ENCODE measurements around the gene FRRS1L.

The FRRS1L gene

GRCh38 chr9:109176386-109176785, 9.3 kb upstream of the FRRS1L start:
- no peak for DNase-seq (ENCODE audit: low spot score)

- no peak for DNase-seq (ENCODE audit: low spot score)
Observed at GRCh38 chr9:109172935-109173334, 5.9 kb upstream of the FRRS1L start.

- no peak for DNase-seq (ENCODE audit: low spot score)
Observed at GRCh38 chr9:109171926-109172325, 4.9 kb upstream of the FRRS1L start.

- no peak for DNase-seq (ENCODE audit: low spot score)
Observed at GRCh38 chr9:109168170-109168569, 1.1 kb upstream of the FRRS1L start.

GRCh38 chr9:109167716-109168115, 667 bp upstream of the FRRS1L start:
- DNase-seq (ENCODE audit: low spot score): no peak

- no peak for DNase-seq (ENCODE audit: low spot score)
Observed at GRCh38 chr9:109166171-109166770, 778 bp downstream of the FRRS1L start.

GRCh38 chr9:109164042-109164441, 3.0 kb downstream of the FRRS1L start:
- no peak for DNase-seq (ENCODE audit: low spot score)

GRCh38 chr9:109163194-109163593, 3.9 kb downstream of the FRRS1L start:
- no peak for DNase-seq (ENCODE audit: low spot score)

- no peak for DNase-seq (ENCODE audit: low spot score)
Observed at GRCh38 chr9:109162677-109163076, 4.4 kb downstream of the FRRS1L start.

GRCh38 chr9:109161471-109161870, 5.6 kb downstream of the FRRS1L start:
- DNase-seq (ENCODE audit: low spot score): no peak

- DNase-seq (ENCODE audit: low spot score): no peak
Observed at GRCh38 chr9:109159583-109159982, 7.5 kb downstream of the FRRS1L start.

GRCh38 chr9:109158651-109159050, 8.4 kb downstream of the FRRS1L start:
- DNase-seq (ENCODE audit: low spot score): no peak

GRCh38 chr9:109156708-109157107, 10.3 kb downstream of the FRRS1L start:
- no peak for DNase-seq (ENCODE audit: low spot score)

GRCh38 chr9:109150925-109151545, 16.0 kb downstream of the FRRS1L start:
- DNase-seq (ENCODE audit: low spot score): no peak

GRCh38 chr9:109149722-109150121, 17.3 kb downstream of the FRRS1L start:
- DNase-seq (ENCODE audit: low spot score): no peak

GRCh38 chr9:109149089-109149488, 18.0 kb downstream of the FRRS1L start:
- no peak for DNase-seq (ENCODE audit: low spot score)

- DNase-seq (ENCODE audit: low spot score): no peak
Observed at GRCh38 chr9:109145051-109145450, 22.0 kb downstream of the FRRS1L start.

GRCh38 chr9:109143881-109144562, 23.0 kb downstream of the FRRS1L start:
- peak; percentile 69 for DNase-seq (ENCODE audit: low spot score)

- no peak for DNase-seq (ENCODE audit: low spot score)
Observed at GRCh38 chr9:109141375-109141774, 25.7 kb downstream of the FRRS1L start.

GRCh38 chr9:109139851-109140250, 27.2 kb downstream of the FRRS1L start:
- no peak for DNase-seq (ENCODE audit: low spot score)

- DNase-seq (ENCODE audit: low spot score): no peak
Observed at GRCh38 chr9:109138421-109138820, 28.6 kb downstream of the FRRS1L start.

- no peak for DNase-seq (ENCODE audit: low spot score)
Observed at GRCh38 chr9:109134167-109134578, 32.9 kb downstream of the FRRS1L start.

- no peak for DNase-seq (ENCODE audit: low spot score)
Observed at GRCh38 chr9:109133533-109133932, 33.5 kb downstream of the FRRS1L start.

Data from COLO829 (cell line).